Osteoblast (primary cell): Measurements from ENCODE around the gene CLSTN2. TPM values are rescaled to one million over a fixed set of nuclear protein-coding genes. Genes with fewer than 3 reads are reported as not detected.

Experiments
- DNase-seq: peaks from one replicate; pipeline ENCODE4 v3.0.0; 2011; ENCODE audit warnings: low spot score, mixed read lengths; ENCODE audit not compliant: insufficient read length; ENCODE audit errors: missing footprints
- H2AFZ ChIP-seq: 2 replicates; pipeline ENCODE4 v1.6.0; 2011; ENCODE audit warnings: mild to moderate bottlenecking, low read length
- H3K27ac ChIP-seq: 2 replicates; pipeline ENCODE4 v1.5.1; 2011; ENCODE audit warnings: mild to moderate bottlenecking, low read depth, low read length, moderate library complexity
- H3K27me3 ChIP-seq: 2 replicates; pipeline ENCODE4 v1.6.0; 2012; ENCODE audit warnings: mild to moderate bottlenecking, control low read depth, inconsistent platforms, low read length, moderate library complexity; ENCODE audit not compliant: insufficient read depth
- H3K36me3 ChIP-seq: 2 replicates; pipeline ENCODE4 v1.5.1; 2011; ENCODE audit warnings: mild to moderate bottlenecking, low read length, control low read depth, moderate library complexity; ENCODE audit not compliant: insufficient read depth
- H3K4me1 ChIP-seq: 2 replicates; pipeline ENCODE4 v1.5.1; 2011; ENCODE audit warnings: mild to moderate bottlenecking, low read length, control low read depth, moderate library complexity; ENCODE audit not compliant: insufficient read depth
- H3K4me2 ChIP-seq: 2 replicates; pipeline ENCODE4 v1.6.0; 2011; ENCODE audit warnings: mild to moderate bottlenecking, low read length; ENCODE audit not compliant: insufficient read depth
- H3K4me3 ChIP-seq: fragments of 200-600 bp; sonication (generic); 3 replicates; pipeline ENCODE4 v1.5.1; 2012; ENCODE audit warnings: mild to moderate bottlenecking, low read length, inconsistent platforms; ENCODE audit not compliant: insufficient read depth
- H3K79me2 ChIP-seq: 2 replicates; pipeline ENCODE4 v1.6.0; 2012; ENCODE audit warnings: mild to moderate bottlenecking, low read length, control low read depth, inconsistent platforms; ENCODE audit not compliant: insufficient read depth
- H3K9me3 ChIP-seq: 2 replicates; pipeline ENCODE4 v1.5.1; 2011; ENCODE audit warnings: low read depth, low read length, control low read depth
- H4K20me1 ChIP-seq: 2 replicates; pipeline ENCODE4 v1.6.0; 2012; ENCODE audit warnings: mild to moderate bottlenecking, low read length, control low read depth; ENCODE audit not compliant: insufficient read depth
- CTCF ChIP-seq: IDR thresholded peaks from 2 replicates; pipeline ENCODE4 v1.5.1; 2011; ENCODE audit warnings: mild to moderate bottlenecking, low read depth, low read length, moderate library complexity; ENCODE audit errors: extremely low read depth
- total RNA-seq: library from RNA; depleted of rRNA; stranded (reverse); fragments of >200 nt; gene quantifications from 2 replicates; pipeline ENCODE4 v1.2.3, GENCODE V29; 2012

Gene CLSTN2
- total RNA-seq, 1 donor = under 0.01 TPM

DNA sequence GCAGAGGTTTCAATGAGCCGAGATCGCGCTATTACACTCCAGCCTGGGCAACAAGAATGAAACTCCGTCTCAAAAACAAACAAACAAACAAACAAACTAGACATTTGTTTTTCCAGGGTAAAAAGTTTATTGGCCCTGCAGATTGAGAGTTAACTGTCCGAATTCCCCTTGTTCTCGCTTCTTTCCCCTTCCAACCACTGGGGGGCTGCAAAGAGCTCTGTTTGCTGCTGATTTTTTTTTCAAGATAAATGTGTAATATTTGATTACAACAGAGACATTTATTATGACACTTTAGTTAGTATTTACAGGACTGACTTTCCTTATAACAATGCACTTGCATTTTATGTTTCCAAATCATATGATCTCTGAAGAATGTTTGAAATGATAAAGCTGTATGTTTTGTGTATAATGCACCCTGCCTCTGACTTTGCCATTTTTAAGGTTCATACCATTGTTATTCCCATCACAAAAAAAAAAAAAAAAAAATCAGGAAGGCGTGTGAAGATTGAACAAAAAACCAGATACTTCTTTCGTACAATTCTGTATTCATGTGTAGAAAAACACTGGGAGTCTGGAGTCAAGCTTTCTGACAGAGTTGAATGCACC, 2.8 kb downstream of the CLSTN2 start:
- H3K79me2 ChIP-seq = no peaks in the 10 kb centered on the region
- no peak overlapping the region for H3K4me3 ChIP-seq
- no peak overlapping the region for H2AFZ ChIP-seq
- H3K9me3 ChIP-seq = no peaks in the 10 kb centered on the region
- no peak overlapping the region for H3K27ac ChIP-seq
- H3K36me3 ChIP-seq = no peaks in the 10 kb centered on the region
- H3K4me2 ChIP-seq = no peak overlapping the region
- H4K20me1 ChIP-seq = no peaks in the 10 kb centered on the region
- peak; percentile 77 for TF ChIP-seq CTCF
- peak; percentile 86 for DNase-seq
- H3K4me1 ChIP-seq = no peaks in the 10 kb centered on the region
- H3K27me3 ChIP-seq = peaks cover 39% of the 10 kb centered on the region

GRCh38 chr3:139939681-139940190, 4.8 kb downstream of the CLSTN2 start:
- Histone ChIP-seq H3K4me1 (no peaks in the 10 kb centered on the region), H3K27ac (no peak overlapping the region), H3K36me3 (no peaks in the 10 kb centered on the region), H3K4me3 (no peak overlapping the region), H2AFZ (no peak overlapping the region), H3K79me2 (no peaks in the 10 kb centered on the region), H3K4me2 (no peak overlapping the region), H3K27me3 (peaks cover 25% of the 10 kb centered on the region), H4K20me1 (no peaks in the 10 kb centered on the region), H3K9me3 (no peaks in the 10 kb centered on the region)
- no peak for TF ChIP-seq CTCF
- DNase-seq = no peak

GRCh38 chr3:139940622-139941021, 5.6 kb downstream of the CLSTN2 start:
- no peak overlapping the region for H3K4me2 ChIP-seq
- no peak for DNase-seq
- H2AFZ ChIP-seq = no peak overlapping the region
- no peaks in the 10 kb centered on the region for H3K9me3 ChIP-seq
- no peak overlapping the region for H3K27ac ChIP-seq
- peaks cover 17% of the 10 kb centered on the region for H3K27me3 ChIP-seq
- no peaks in the 10 kb centered on the region for H3K4me1 ChIP-seq
- H3K36me3 ChIP-seq = no peaks in the 10 kb centered on the region
- H4K20me1 ChIP-seq = no peaks in the 10 kb centered on the region
- no peak overlapping the region for H3K4me3 ChIP-seq
- no peaks in the 10 kb centered on the region for H3K79me2 ChIP-seq
- TF ChIP-seq CTCF = no peak

DNA sequence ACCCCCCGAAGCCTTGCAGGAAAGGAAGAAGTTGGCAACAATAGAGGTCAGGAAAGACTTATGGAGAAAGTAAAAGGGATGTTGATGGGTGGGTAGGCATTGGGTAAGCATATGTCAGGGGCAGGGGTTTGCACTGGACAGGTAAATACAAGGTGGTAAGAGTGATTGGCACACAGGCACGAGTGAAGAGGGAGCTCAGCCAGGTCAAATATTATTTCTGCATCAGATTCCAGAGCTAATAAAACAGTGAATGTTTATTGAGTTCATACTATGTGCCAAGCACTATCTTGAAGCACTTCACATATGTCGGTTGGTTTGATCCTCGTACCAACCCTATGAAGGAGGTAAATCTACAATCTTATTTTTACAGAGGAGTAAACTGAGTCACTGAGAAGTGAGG, 6.6 kb downstream of the CLSTN2 start:
- no peaks in the 10 kb centered on the region for H3K9me3 ChIP-seq
- no peak overlapping the region for H2AFZ ChIP-seq
- no peaks in the 10 kb centered on the region for H3K36me3 ChIP-seq
- H3K4me1 ChIP-seq = no peaks in the 10 kb centered on the region
- TF ChIP-seq CTCF = no peak
- no peaks in the 10 kb centered on the region for H3K79me2 ChIP-seq
- no peak for DNase-seq
- no peak overlapping the region for H3K4me3 ChIP-seq
- no peak overlapping the region for H3K27ac ChIP-seq
- peaks cover 7% of the 10 kb centered on the region for H3K27me3 ChIP-seq
- H4K20me1 ChIP-seq = no peaks in the 10 kb centered on the region
- H3K4me2 ChIP-seq = no peak overlapping the region
